ENCODE measurements around the gene SPG11.
"Not testable (repeated sequence)": the region's sequence is repeated elsewhere in the genome, so short reads cannot be mapped to it uniquely, and the experiment has no call there.

SPG11 gene

DNA sequence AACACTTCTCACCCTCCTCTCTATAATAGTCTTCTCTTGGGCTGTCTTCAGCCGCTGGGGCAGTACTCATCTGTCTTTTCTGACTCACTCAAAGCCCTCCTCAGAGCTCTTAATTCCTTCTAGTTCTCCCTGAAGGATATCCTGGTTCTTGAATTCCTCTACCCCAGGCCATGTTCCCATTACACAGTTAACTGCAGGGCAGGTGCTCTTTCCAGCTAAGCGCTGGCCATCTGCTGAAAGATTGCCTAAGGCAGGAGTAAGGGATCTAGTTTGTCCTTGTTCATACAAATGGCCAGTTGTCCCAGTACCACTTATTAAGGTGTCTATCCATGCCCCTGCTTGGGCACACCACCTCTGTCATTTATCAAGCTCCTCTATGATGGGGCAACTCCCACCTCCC, 10.2 kb upstream of the SPG11 start:
- peak; percentile 4 for DNase-seq

DNA sequence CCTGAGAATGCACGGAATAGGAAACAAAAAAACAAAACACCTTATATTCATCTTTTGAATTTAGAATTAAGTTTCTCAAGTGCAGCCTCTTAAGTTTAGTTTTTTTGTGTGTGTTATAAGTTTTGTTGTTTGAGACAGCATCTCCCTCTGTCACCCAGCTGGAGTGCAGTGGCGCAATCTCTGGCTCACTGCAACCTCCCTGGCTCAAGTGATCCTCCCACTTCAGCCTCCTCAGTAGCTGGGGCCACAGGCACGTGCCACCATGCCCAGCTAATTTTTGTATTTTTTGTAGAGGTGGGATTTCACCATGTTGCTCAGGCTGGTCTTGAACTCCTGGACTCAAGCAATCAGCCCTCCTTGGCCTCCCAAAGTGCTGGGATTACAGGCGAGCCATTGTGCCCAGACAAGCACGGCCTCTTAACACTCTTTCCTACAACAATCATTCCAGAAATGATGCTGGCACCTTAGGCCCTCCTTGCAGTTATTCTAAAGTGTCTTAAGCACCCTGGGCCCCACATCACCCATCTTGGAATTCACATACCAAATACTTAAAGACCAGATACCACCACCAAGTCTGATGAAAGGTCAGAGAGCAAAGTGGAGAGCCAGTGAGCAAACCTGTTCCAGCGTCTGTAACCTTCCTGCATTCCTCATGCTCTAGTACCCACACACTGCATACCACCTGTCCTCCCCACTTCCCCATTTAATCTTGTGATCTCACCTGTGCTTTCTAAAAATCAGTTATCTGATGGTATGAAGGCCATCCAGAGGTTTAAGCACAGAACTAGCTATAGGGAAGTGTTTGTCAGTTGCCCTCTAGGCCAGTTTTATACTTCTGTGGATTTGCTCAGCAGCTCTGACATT, 6.9 kb upstream of the SPG11 start:
- DNase-seq: no peak

DNA sequence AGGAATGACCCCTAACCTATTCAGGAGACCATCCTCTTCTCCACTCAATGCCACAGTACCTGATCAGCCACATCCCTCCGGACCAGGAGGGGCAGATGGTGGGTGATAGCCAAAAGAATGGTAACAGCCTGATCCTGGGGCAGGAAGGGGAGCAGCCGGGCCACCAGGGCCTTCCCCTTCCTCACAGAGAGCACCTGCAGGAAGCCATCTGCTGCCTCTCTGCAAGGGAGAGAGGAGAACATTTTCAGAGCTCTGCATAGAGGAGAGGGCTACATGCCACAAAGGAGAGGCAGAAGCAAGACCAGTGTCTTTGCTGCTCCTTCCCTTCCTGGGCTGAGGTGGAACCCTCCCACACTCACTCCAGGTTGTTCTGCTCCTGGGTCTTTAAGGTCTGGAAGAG, 5.5 kb upstream of the SPG11 start:
- DNase-seq: no peak

DNA sequence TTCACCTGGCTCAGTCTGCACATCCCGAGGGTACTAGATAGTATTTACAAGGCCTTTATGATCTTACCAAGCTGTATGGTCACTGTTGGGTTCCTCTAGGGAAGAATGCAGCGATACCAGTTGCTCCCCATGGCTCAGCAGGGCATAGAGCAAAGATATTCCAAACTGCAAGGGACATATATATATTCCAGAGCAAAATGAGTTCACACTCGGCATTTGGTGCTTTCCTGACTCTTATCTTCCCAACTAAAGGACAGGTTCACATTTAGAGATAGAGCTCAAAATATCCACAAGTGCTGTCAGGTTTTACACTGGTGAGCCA, 3.5 kb upstream of the SPG11 start:
- no peak for DNase-seq

DNA sequence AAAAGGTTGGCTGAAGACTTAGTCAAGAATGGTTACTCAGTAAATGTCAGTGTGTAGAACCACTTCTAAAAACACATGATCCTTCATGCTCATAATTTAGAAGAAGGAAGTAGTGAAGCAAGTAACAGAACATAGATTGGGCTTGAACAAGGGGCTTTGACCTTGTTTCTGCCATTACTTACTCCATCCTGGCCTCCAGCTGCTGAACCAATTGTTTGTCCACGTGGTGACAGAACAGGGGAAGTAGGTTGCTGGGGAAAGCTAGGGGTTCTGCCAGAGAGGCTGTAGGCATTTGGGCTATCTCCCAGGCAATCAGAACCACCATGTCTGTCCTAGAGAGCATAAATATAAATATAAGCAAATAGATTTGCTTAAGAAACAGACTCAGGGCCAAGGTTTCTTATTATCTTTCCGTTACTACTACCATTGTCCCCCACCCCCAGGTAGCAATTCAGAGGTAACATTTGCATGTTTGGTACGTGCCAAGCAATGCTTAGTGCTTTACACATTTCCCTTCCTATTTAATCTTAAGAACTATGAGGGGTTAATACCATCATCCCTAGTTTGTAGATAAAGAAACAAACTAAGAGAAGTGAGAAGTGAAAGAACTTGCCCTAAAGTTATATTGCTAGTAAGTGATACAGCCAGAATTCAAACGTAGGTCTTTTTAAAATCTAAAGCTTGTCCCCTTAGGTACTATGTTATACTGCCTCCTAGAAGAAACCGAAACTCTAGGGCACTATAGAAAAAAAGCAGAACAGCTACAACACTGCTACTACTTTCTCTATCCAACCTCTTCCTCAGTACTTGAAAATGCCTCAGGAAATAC, 3.0 kb upstream of the SPG11 start:
- no peak for DNase-seq

DNA sequence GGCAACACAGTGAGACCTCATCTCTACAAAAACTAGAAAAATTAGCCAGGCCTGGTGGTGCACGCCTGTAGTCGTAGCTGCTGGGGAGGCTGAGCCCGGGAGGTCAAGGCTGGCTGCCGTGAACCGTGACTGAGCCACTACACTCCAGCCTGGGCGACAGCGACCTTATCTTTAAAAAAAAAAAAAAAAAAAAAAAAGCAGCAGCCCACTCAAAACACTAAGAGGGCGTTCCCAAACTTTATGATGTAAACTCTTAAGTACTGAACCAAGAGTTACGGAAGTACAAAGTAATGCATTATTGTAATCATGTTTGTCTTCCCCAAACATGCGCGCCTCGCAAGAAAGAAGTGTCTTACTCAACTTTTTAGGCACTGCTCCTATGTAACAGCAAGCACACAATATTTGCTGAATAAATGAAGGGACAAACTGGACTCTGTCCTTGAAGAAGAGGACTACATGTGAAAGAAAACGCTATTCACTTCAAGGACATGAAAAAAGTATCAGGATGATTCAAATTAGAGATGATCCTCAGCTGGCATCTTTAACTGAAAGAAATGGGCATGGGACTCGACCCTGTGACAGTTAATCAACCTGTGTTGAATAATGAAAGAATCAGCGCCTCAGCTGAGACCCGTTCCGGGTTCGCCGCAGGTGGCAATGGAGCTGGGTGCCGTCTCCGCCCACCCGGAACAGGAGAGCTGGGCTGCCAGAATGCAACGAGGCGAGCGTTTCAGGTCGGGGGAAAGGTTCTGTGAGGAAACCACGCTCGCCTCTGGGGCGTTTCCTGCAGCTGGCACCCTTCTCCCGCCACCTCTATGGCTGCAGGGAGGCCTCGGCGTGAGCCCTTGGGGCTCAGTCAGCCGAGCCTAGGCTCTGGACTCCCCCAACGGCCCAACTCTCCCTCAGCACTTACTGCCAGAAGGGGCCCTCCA, 718 bp downstream of the SPG11 start:
- peak; percentile 75 for DNase-seq

GRCh38 chr15:44661576-44661975, 1.9 kb downstream of the SPG11 start:
- no peak for DNase-seq

DNA sequence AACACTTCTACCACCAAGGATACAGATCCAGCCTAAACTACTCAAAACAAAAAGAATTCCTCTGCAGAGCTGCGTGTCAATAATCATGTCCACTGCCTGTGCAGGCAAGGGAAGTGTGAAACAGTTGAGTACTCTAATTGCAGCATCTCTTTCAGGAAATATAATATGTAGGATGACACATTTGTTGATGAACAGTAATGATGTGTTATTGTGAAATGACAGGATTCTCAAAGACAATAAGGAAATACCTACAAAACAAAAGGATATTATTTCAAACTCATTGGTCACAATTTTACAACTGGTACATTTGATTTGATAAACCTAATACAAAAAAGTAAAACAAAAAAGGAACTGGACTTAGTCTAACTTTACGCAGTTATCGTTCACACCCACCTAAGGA, 4.4 kb downstream of the SPG11 start:
- DNase-seq: no peak

- DNase-seq: no peak
Observed at GRCh38 chr15:44657378-44657777, 6.1 kb downstream of the SPG11 start.

DNA sequence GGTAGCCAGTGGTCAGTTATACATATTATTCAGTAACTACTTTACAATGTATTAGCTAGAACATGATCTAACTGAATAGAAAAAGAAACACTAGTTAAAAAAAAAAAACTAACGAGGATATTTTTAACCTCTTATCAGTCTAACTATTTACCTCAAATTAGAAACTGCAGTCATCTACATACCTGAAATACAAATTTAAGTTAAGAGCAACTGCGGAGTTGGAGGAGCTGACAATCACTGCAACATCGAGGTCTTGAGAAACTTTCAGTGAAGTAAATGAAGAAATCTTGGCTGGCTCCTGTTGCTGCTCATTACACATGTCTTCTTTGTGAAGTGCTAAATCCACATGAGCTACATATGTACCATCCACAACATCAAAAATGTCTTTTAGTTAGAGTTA, 6.5 kb downstream of the SPG11 start:
- DNase-seq: no peak

DNA sequence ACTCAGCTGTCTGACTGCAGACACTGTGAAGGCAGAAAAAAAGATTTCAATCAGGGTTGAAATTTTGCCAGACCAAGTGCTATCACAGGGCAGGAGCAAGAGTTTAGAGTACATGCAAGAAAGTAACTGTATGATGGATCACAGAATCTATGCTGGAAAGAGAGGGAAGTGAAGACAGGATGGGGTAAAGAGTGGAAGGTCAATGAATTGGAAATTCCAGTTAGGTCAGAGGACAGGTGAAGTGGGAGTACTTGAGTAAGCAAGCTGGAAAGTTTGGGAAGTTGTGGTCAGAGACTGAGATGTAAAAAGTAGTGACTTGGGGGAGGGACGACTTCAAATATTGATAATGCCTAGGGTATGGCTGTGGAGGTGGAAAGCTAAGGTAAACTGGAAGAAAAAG, 7.2 kb downstream of the SPG11 start:
- no peak for DNase-seq

DNA sequence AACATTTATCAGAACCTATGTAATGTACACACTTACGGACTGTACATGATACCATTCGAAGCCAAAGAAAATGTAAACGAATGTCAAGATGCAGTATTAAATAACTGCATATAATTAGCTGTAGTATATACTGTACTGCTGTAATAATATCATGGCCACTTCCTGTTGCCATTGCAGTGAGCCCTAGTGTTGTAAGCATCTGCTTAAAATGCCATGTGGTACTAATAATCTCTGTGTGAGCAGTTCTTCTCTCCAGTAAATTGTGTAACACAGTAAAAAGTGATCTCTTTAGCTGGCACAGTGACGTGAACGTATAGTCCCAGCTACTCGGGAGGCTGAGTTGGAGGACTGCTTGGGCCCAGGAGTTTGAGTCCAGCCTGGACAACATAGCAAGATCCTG, 8.6 kb downstream of the SPG11 start:
- DNase-seq: no peak

DNA sequence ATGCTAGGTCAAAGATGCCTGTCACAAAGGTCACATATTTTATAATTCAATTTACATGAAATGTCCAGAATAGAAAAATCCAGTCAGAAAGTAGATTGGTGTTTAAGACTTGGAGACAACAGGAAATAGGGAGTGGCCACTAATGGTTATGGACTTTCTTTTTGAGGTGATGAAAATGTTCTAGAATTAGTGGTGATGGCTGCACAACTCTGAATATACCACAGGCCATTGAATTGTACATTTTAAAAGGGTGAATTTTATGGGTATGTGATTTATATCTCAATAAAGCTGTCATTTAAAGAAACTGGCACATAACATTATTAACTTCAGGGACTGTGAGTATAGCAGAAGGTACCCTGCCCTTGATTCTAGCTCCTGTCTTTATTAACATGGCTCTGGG, 15.8 kb downstream of the SPG11 start:
- no peak for DNase-seq

- DNase-seq: no peak
Observed at GRCh38 chr15:44647036-44647435, 16.4 kb downstream of the SPG11 start.

GRCh38 chr15:44646460-44646859, 17.0 kb downstream of the SPG11 start:
- DNase-seq: no peak

DNA sequence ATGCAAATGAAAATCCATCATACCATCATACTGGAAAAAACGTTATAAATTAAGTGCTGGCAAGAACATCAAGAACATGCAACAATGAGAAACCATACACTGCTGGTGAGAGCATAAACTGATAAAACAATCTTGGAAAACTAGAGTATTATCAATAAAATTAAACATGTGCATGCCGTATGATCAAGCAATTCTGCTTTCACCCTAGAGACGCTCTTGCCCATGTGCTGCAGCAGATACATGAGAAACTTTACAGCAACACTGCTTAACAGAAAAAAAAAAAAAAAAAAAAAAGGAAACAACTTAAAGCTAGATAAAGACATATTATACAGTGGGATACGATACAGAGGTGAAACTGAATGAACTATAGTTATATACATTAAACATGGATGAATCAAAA, 21.8 kb downstream of the SPG11 start:
- no peak for DNase-seq

GRCh38 chr15:44636976-44637375, 26.5 kb downstream of the SPG11 start:
- no peak for DNase-seq

- no peak for DNase-seq
Observed at GRCh38 chr15:44633603-44634002, 29.9 kb downstream of the SPG11 start.

GRCh38 chr15:44625286-44625685, 38.2 kb downstream of the SPG11 start:
- DNase-seq: not testable (repeated sequence)

- DNase-seq: no peak
Observed at GRCh38 chr15:44623178-44623577, 40.3 kb downstream of the SPG11 start.

- DNase-seq: no peak
Observed at GRCh38 chr15:44620081-44620480, 43.4 kb downstream of the SPG11 start.

GRCh38 chr15:44616974-44617373, 46.5 kb downstream of the SPG11 start:
- no peak for DNase-seq

DNA sequence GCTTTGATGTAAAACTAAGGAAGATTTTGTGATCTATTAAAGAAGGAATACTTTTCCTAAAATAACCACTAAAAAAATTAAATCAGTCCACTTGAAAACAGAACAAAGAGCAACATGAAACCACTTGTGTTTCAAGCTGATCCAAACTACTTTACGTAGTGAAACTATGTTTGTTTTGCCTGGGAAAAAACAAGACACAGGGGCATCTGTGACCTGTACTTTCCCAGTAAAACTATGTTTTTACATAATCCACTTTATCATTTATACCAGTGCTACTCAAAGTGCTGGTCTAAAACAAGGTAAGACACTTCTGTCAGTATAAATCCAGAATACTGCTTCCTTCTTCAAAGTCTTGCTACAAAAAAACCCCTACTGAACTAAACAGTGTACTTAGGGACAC, 56.7 kb downstream of the SPG11 start:
- DNase-seq: no peak

All from NCI-H146 (cell line).